HEK293 (cell line): ENCODE results near the gene KIRREL3.

Experiments
- CTCF ChIA-PET: fragments of 350-600 bp; formaldehyde crosslinking; extraction: SDS; loops from one replicate; lab custom pipeline; 2021; ENCODE audit warnings: antibody characterized with exemption; lab: Yijun Ruan, JAX
- POLR2A ChIA-PET: fragments of 300-600 bp; formaldehyde crosslinking; extraction: SDS; loops from one replicate; lab custom pipeline; 2020; ENCODE audit warnings: antibody characterized with exemption, inconsistent platforms; lab: Yijun Ruan, JAX
- H3K27ac ChIP-seq: fragments of 200-500 bp; sonication (Bioruptor generic); 2 replicates; pipeline ENCODE4 v1.5.1; 2014; ENCODE audit warnings: low read depth, low read length, control low read depth, inconsistent platforms; ENCODE audit errors: extremely low read depth
- H3K36me3 ChIP-seq, 2 experiments: fragments of 200-500 bp in 1 of 2; sonication (Bioruptor generic) in 1 of 2; 1 replicate in 1 of 2; 2 replicates in 1 of 2; pipeline ENCODE4 v1.5.1; 2014 to 2017; ENCODE audit warnings: inconsistent platforms in 2 of 2, low read length in 2 of 2; ENCODE audit not compliant: control insufficient read depth in 2 of 2, insufficient read depth in 1 of 2
- H3K4me1 ChIP-seq: fragments of 200-500 bp; sonication (Bioruptor generic); 2 replicates; pipeline ENCODE4 v1.5.1; 2014; ENCODE audit warnings: mild to moderate bottlenecking, low read length, inconsistent platforms; ENCODE audit not compliant: control insufficient read depth, insufficient read depth
- H3K4me3 ChIP-seq: 2 replicates; pipeline ENCODE4 v1.5.1; 2011; ENCODE audit warnings: low read depth, mild to moderate bottlenecking, control low read depth, low read length, moderate library complexity
- H3K9me3 ChIP-seq: fragments of 200-500 bp; sonication (Bioruptor generic); 2 replicates; pipeline ENCODE4 v1.5.1; 2014; ENCODE audit warnings: low read depth, low read length, inconsistent platforms; ENCODE audit not compliant: control insufficient read depth, insufficient read depth
- AEBP2 ChIP-seq: fragments of 450-650 bp; formaldehyde crosslinking; IDR thresholded peaks from 2 replicates; pipeline ENCODE4 v1.5.1; 2016; ENCODE audit warnings: missing biosample characterization, missing genetic modification characterization, borderline replicate concordance
- GLIS2 ChIP-seq: fragments of 450-650 bp; formaldehyde crosslinking; IDR thresholded peaks from 2 replicates; pipeline ENCODE4 v1.5.1; 2016; ENCODE audit warnings: missing biosample characterization, missing genetic modification characterization
- HOXA7 ChIP-seq: sonication (generic); formaldehyde crosslinking; IDR thresholded peaks from 2 replicates; pipeline ENCODE4 v1.8.1; 2022; ENCODE audit warnings: missing genetic modification reagents, borderline replicate concordance
- KLF8 ChIP-seq: fragments of 450-650 bp; formaldehyde crosslinking; IDR thresholded peaks from 2 replicates; pipeline ENCODE4 v1.5.1; 2016; ENCODE audit warnings: missing biosample characterization, missing genetic modification characterization
- SETDB1 ChIP-seq: IDR thresholded peaks from one replicate; pipeline ENCODE4 v1.6.1; 2017; ENCODE audit warnings: mild to moderate bottlenecking, low read length, moderate library complexity, mixed read lengths; ENCODE audit not compliant: insufficient read length
- WT1 ChIP-seq: fragments of 450-650 bp; formaldehyde crosslinking; IDR thresholded peaks from 2 replicates; pipeline ENCODE4 v1.5.1; 2016; ENCODE audit warnings: missing biosample characterization, missing genetic modification characterization
- ZBTB11 ChIP-seq: fragments of 450-650 bp; formaldehyde crosslinking; conservative IDR thresholded peaks from 2 replicates; pipeline ENCODE4 v1.5.1; 2016; ENCODE audit warnings: low read depth, missing biosample characterization, missing genetic modification characterization
- ZBTB17 ChIP-seq: fragments of 450-650 bp; formaldehyde crosslinking; IDR thresholded peaks from 2 replicates; pipeline ENCODE4 v1.5.1; 2016; ENCODE audit warnings: missing biosample characterization, missing genetic modification characterization
- ZNF112 ChIP-seq: fragments of 450-650 bp; formaldehyde crosslinking; IDR thresholded peaks from 2 replicates; pipeline ENCODE4 v1.5.0; 2017; ENCODE audit warnings: missing biosample characterization, missing genetic modification characterization
- ZNF114 ChIP-seq: fragments of 450-650 bp; formaldehyde crosslinking; IDR thresholded peaks from 2 replicates; pipeline ENCODE4 v1.5.0; 2017; ENCODE audit warnings: missing biosample characterization, missing genetic modification characterization
- ZNF133 ChIP-seq: fragments of 450-650 bp; formaldehyde crosslinking; IDR thresholded peaks from 2 replicates; pipeline ENCODE4 v1.5.1; 2016; ENCODE audit warnings: missing biosample characterization, missing genetic modification characterization
- ZNF155 ChIP-seq: fragments of 450-650 bp; formaldehyde crosslinking; IDR thresholded peaks from 2 replicates; pipeline ENCODE4 v1.5.1; 2016; ENCODE audit warnings: missing biosample characterization, missing genetic modification characterization
- ZNF16 ChIP-seq: fragments of 450-650 bp; formaldehyde crosslinking; IDR thresholded peaks from 2 replicates; pipeline ENCODE4 v1.5.1; 2016; ENCODE audit warnings: low read depth, missing biosample characterization, missing genetic modification characterization
- ZNF184 ChIP-seq: fragments of 450-650 bp; IDR thresholded peaks from 2 replicates; pipeline ENCODE4 v1.5.1; 2018; ENCODE audit warnings: missing biosample characterization, mild to moderate bottlenecking, missing genetic modification characterization
- ZNF274 ChIP-seq, 2 experiments: fragments of 200-500 bp in 1 of 2; fragments of 450-650 bp in 1 of 2; sonication (Bioruptor generic) in 1 of 2; formaldehyde crosslinking in 1 of 2; IDR thresholded peaks; 2 replicates each; pipeline versions ENCODE4 v1.5.1 to v1.6.1; 2014 to 2016; ENCODE audit warnings: borderline replicate concordance in 1 of 2, inconsistent platforms in 1 of 2, low read length in 1 of 2, missing biosample characterization in 1 of 2, missing genetic modification characterization in 1 of 2
- ZNF311 ChIP-seq: fragments of 450-650 bp; formaldehyde crosslinking; IDR thresholded peaks from 2 replicates; pipeline ENCODE4 v1.5.1; 2017; ENCODE audit warnings: missing biosample characterization, missing genetic modification characterization, borderline replicate concordance
- ZNF362 ChIP-seq: fragments of 450-650 bp; formaldehyde crosslinking; IDR thresholded peaks from 2 replicates; pipeline ENCODE4 v1.5.1; 2016; ENCODE audit warnings: missing biosample characterization, missing genetic modification characterization
- ZNF404 ChIP-seq: fragments of 450-650 bp; formaldehyde crosslinking; IDR thresholded peaks from 2 replicates; pipeline ENCODE4 v1.5.1; 2017; ENCODE audit warnings: missing biosample characterization, missing genetic modification characterization
- ZNF521 ChIP-seq: fragments of 450-650 bp; formaldehyde crosslinking; IDR thresholded peaks from 2 replicates; pipeline ENCODE4 v1.5.1; 2017; ENCODE audit warnings: missing biosample characterization, mild to moderate bottlenecking, missing genetic modification characterization
- ZNF544 ChIP-seq: fragments of 450-650 bp; formaldehyde crosslinking; IDR thresholded peaks from 2 replicates; pipeline ENCODE4 v1.5.0; 2017; ENCODE audit warnings: missing biosample characterization, missing genetic modification characterization
- ZNF555 ChIP-seq: fragments of 450-650 bp; formaldehyde crosslinking; conservative IDR thresholded peaks from 2 replicates; pipeline ENCODE4 v1.5.1; 2017; ENCODE audit warnings: missing biosample characterization, mild to moderate bottlenecking, missing genetic modification characterization, inconsistent platforms
- ZNF561 ChIP-seq: fragments of 450-650 bp; IDR thresholded peaks from 2 replicates; pipeline ENCODE4 v1.5.1; 2018; ENCODE audit warnings: missing biosample characterization, missing genetic modification characterization, borderline replicate concordance
- ZNF677 ChIP-seq: fragments of 450-650 bp; IDR thresholded peaks from 2 replicates; pipeline ENCODE4 v1.5.0; 2018; ENCODE audit warnings: missing biosample characterization, mild to moderate bottlenecking, missing genetic modification characterization, moderate library complexity
- ZNF830 ChIP-seq: fragments of 450-650 bp; IDR thresholded peaks from 2 replicates; pipeline ENCODE4 v1.5.0; 2018; ENCODE audit warnings: missing biosample characterization, missing genetic modification characterization, low read depth, mild to moderate bottlenecking, moderate library complexity
- TF ChIP-seq, protein P1 (sequence below): fragments of 450-650 bp; formaldehyde crosslinking; IDR thresholded peaks from 2 replicates; pipeline ENCODE4 v1.5.1; 2016; ENCODE audit warnings: missing biosample characterization, missing genetic modification characterization, borderline replicate concordance

Gene KIRREL3

GRCh38 chr11:126585774-126586491 is 414.6 kb downstream of the KIRREL3 start (continued):
- TF ChIP-seq ZBTB11 (tag by site-specific recombination), result peak; percentile 60; the same call in 1 of the 2 replicates
- no peak for TF ChIP-seq HOXA7
- no peak for TF ChIP-seq ZNF112 (tag by site-specific recombination)
- TF ChIP-seq ZNF362, result no peak
- TF ChIP-seq WT1, result peak; percentile 92
- 0 out of 2 replicates have a peak, but pooled peaks have one; percentile 35 for TF ChIP-seq ZNF184 (tag by site-specific recombination)
- no peak for TF ChIP-seq ZNF544
- TF ChIP-seq ZBTB17 (tag by site-specific recombination), result peak; percentile 82
- TF ChIP-seq ZNF133 (tag by site-specific recombination), result no peak
- TF ChIP-seq ZNF677, result no peak
- no peak for TF ChIP-seq ZNF311
- 0 out of 2 replicates have a peak, but pooled peaks have one; percentile 20 for TF ChIP-seq GLIS2 (tag by site-specific recombination)
- peak; percentile 38; the same call in 1 of the 2 replicates for TF ChIP-seq KLF8 (tag by site-specific recombination)
- no peak for TF ChIP-seq ZNF830
- TF ChIP-seq SETDB1, result no peak

- Histone ChIP-seq H3K4me1 (peaks cover 9% of the 10 kb centered on the region), H3K4me3 (peak overlapping the region; percentile 4; the same call in 1 of the 2 replicates), H3K27ac (peak overlapping the region; percentile 69), H3K36me3 (no peaks in the 10 kb centered on the region), H3K9me3 (no peaks in the 10 kb centered on the region)
- ChIA-PET CTCF (interaction anchor here (0.9 to 1.2 kb wide), 4 partner anchors 10 to 100 kb away, joined by 3 to 4 read pairs (median 4); no protein-coding TSS in a partner anchor), POLR2A (interaction anchor here (1.1 kb wide), 1 partner anchor 230 kb away, joined by 3 read pairs; the partner anchor contains the start of gene ST3GAL4)
- TF ChIP-seq AEBP2 (tag by site-specific recombination), result no peak
- TF ChIP-seq ZNF521 (tag by site-specific recombination), result no peak
- TF ChIP-seq ZNF362, result no peak
- TF ChIP-seq ZNF561, result no peak
- no peak for TF ChIP-seq ZNF155
- TF ChIP-seq ZNF184 (tag by site-specific recombination), result no peak
- TF ChIP-seq, protein P1, sequence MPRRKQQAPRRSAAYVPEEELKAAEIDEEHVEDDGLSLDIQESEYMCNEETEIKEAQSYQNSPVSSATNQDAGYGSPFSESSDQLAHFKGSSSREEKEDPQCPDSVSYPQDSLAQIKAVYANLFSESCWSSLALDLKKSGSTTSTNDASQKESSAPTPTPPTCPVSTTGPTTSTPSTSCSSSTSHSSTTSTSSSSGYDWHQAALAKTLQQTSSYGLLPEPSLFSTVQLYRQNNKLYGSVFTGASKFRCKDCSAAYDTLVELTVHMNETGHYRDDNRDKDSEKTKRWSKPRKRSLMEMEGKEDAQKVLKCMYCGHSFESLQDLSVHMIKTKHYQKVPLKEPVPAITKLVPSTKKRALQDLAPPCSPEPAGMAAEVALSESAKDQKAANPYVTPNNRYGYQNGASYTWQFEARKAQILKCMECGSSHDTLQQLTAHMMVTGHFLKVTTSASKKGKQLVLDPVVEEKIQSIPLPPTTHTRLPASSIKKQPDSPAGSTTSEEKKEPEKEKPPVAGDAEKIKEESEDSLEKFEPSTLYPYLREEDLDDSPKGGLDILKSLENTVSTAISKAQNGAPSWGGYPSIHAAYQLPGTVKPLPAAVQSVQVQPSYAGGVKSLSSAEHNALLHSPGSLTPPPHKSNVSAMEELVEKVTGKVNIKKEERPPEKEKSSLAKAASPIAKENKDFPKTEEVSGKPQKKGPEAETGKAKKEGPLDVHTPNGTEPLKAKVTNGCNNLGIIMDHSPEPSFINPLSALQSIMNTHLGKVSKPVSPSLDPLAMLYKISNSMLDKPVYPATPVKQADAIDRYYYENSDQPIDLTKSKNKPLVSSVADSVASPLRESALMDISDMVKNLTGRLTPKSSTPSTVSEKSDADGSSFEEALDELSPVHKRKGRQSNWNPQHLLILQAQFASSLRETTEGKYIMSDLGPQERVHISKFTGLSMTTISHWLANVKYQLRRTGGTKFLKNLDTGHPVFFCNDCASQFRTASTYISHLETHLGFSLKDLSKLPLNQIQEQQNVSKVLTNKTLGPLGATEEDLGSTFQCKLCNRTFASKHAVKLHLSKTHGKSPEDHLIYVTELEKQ, result no peak
- TF ChIP-seq ZNF404, result no peak
- no peak for TF ChIP-seq ZNF114
- TF ChIP-seq ZNF16 (tag by site-specific recombination), result no peak
- no peak for TF ChIP-seq ZNF274 (IDR thresholded peaks at IDR 0.05; ENCODE audit: low read length)
- no peak for TF ChIP-seq ZNF274 (tag by site-specific recombination; IDR thresholded peaks at IDR 0.05; ENCODE audit: borderline replicate concordance)
- no peak for TF ChIP-seq ZNF555
Measured at GRCh38 chr11:126585388-126585773, 415.2 kb downstream of the KIRREL3 start.
